Upper lobe of right lung (tissue), 1 donor: ENCODE results near the gene ST3GAL2. TPM values are rescaled to one million over a fixed set of nuclear protein-coding genes. Genes with fewer than 3 reads are reported as not detected.
A peak's percentile ranks its signal among the peaks of the same experiment; 100 is the strongest.
"Not testable (repeated sequence)": the region's sequence is repeated elsewhere in the genome, so short reads cannot be mapped to it uniquely, and the experiment has no call there.

ENCODE experiments used
- ATAC-seq: fragments of 200-7000 bp; cut with Tn5 transposase; one replicate; pipeline ENCODE4 v1.9.1; 2020; ENCODE audit warnings: mild to moderate bottlenecking, moderate library complexity
- DNase-seq: peaks from one replicate; pipeline ENCODE4 v3.0.0-alpha.2; 2020
- H3K27ac ChIP-seq: fragments of 200-600 bp; one replicate; pipeline ENCODE4 v1.8.0; 2022
- H3K27me3 ChIP-seq: fragments of 200-600 bp; one replicate; pipeline ENCODE4 v1.8.0; 2022; ENCODE audit warnings: mild to moderate bottlenecking
- H3K36me3 ChIP-seq: fragments of 200-600 bp; one replicate; pipeline ENCODE4 v1.8.0; 2022
- H3K4me1 ChIP-seq: fragments of 200-600 bp; one replicate; pipeline ENCODE4 v1.8.0; 2022
- H3K4me3 ChIP-seq: fragments of 200-600 bp; one replicate; pipeline ENCODE4 v1.8.0; 2022; ENCODE audit warnings: mild to moderate bottlenecking
- H3K9me3 ChIP-seq: fragments of 200-600 bp; one replicate; pipeline ENCODE4 v1.8.0; 2022
- intact Hi-C: fragments of 100-400 bp; cut with DNase I; formaldehyde crosslinking; loops from one replicate; pipeline ENCODE4 v1.11.0; 2022
- total RNA-seq: library from RNA; stranded (reverse); fragmentation: NEBNext Ultra II Directional; extraction: Animal tissue kit (Norgen Biotek cat#: 25700); gene quantifications from one replicate; pipeline ENCODE4 v1.2.1, GENCODE V29; 2021
- TF ChIP-seq, protein P1 (sequence below): fragments of 200-600 bp; IDR thresholded peaks from one replicate; pipeline ENCODE4 v1.8.0; 2022; ENCODE audit warnings: antibody characterized with exemption
- donor health status: DM: no; HTN: yes; CAD: no; lungs with severe emphysema.

ST3GAL2 gene
- total RNA-seq, 1 donor from 2014 or later: 30.9 TPM

- Histone ChIP-seq H3K27ac (no peak overlapping the region), H3K4me1 (no peaks in the 10 kb centered on the region), H3K36me3 (peaks cover 22% of the 10 kb centered on the region), H3K4me3 (no peak overlapping the region), H3K27me3 (no peaks in the 10 kb centered on the region), H3K9me3 (no peaks in the 10 kb centered on the region)
- ATAC-seq (no peak), DNase-seq (no peak)
- TF ChIP-seq, protein P1, sequence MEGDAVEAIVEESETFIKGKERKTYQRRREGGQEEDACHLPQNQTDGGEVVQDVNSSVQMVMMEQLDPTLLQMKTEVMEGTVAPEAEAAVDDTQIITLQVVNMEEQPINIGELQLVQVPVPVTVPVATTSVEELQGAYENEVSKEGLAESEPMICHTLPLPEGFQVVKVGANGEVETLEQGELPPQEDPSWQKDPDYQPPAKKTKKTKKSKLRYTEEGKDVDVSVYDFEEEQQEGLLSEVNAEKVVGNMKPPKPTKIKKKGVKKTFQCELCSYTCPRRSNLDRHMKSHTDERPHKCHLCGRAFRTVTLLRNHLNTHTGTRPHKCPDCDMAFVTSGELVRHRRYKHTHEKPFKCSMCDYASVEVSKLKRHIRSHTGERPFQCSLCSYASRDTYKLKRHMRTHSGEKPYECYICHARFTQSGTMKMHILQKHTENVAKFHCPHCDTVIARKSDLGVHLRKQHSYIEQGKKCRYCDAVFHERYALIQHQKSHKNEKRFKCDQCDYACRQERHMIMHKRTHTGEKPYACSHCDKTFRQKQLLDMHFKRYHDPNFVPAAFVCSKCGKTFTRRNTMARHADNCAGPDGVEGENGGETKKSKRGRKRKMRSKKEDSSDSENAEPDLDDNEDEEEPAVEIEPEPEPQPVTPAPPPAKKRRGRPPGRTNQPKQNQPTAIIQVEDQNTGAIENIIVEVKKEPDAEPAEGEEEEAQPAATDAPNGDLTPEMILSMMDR: no peak
- intact Hi-C loops: no loop called here
Observed at GRCh38 chr16:70391446-70391845, 47.5 kb downstream of the ST3GAL2 start.

- H3K27ac ChIP-seq: no peak overlapping the region
- H3K36me3 ChIP-seq: peaks cover 22% of the 10 kb centered on the region
- TF ChIP-seq, protein P1: no peak
- ATAC-seq (peak; percentile 52), DNase-seq (no peak)
- no peaks in the 10 kb centered on the region for H3K9me3 ChIP-seq
- H3K4me3 ChIP-seq: no peak overlapping the region
- no peaks in the 10 kb centered on the region for H3K27me3 ChIP-seq
- no peaks in the 10 kb centered on the region for H3K4me1 ChIP-seq
- intact Hi-C loops: no loop called here
Observed at GRCh38 chr16:70390774-70391173, 48.1 kb downstream of the ST3GAL2 start.

GRCh38 chr16:70388006-70388680 is 50.8 kb downstream of the ST3GAL2 start:
- intact Hi-C loops: loop anchor here (10.0 kb wide), 1 partner anchor 47 kb away; the partner anchor contains the start of gene ST3GAL2
- TF ChIP-seq, protein P1: no peak
- DNase-seq (no peak), ATAC-seq (no peak)
- Histone ChIP-seq H3K27ac (no peak overlapping the region), H3K9me3 (no peaks in the 10 kb centered on the region), H3K4me3 (no peak overlapping the region), H3K27me3 (no peaks in the 10 kb centered on the region), H3K36me3 (peaks cover 19% of the 10 kb centered on the region), H3K4me1 (no peaks in the 10 kb centered on the region)

DNA sequence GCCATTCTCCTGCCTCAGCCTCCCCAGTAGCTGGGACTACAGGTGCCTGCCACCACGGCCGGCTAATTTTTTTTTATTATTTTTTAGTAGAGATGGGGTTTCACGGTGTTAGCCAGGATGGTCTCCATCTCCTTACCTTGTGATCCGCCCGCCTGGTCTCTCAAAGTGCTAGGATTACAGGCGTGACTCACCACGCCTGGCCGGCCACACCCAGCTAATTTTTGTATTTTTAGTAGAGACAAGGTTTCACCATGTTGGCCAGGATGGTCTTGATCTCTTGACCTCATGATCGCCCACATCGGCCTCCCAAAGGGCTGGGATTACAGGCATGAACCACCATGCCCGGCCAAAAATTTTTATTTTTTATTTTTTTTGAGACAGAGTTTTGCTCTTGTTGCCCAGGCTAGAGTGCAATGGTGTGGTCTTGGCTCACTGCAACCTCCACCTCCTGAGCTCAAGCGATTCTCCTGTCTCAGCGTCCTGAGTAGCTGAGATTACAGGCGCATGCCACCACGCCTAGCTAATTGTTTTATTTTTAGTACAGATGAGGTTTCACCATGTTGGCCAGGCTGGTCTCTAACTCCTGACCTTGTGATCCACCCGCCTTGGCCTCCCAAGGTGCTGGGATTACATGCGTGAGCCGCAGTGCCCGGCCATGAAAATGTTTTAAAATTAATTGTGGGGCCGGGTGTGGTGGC is 52.5 kb downstream of the ST3GAL2 start:
- ATAC-seq, DNase-seq, H3K9me3 ChIP-seq, H3K4me1 ChIP-seq, H3K27ac ChIP-seq, H3K27me3 ChIP-seq, H3K4me3 ChIP-seq: not testable (repeated sequence)
- H3K36me3 ChIP-seq: peaks cover 19% of the 10 kb centered on the region
- intact Hi-C loops: loop anchor here (10.0 kb wide), 1 partner anchor 48 kb away; the partner anchor contains the start of gene ST3GAL2

DNA sequence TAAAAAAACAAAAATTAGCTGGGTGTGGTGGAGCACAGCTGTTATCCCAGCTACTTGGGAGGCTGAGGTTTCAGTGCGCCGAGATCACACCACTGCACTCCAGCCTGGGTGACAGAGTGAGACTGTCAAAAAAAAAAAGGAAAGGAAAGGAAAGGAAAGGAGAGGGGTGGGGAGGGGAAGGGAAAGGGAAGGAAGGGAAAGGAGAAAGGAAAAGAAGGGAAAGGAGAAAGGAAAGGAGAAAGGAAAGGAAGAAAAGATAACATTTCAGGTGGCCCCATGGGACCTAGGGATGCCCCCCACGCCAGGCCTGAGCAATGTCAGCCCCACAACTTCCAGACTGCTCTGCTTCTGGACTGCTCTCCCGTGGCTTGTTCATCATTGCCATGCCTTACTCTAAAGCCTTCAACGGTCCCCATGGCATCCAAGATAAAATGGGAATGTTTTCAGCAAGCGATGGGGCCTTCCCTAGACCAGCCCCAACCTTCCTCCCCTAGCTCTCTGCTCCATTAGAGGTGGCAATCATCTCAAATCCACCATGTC is 55.4 kb downstream of the ST3GAL2 start:
- Histone ChIP-seq H3K4me3 (no peak overlapping the region), H3K27me3 (no peaks in the 10 kb centered on the region), H3K36me3 (peaks cover 16% of the 10 kb centered on the region), H3K27ac (no peak overlapping the region), H3K9me3 (no peaks in the 10 kb centered on the region), H3K4me1 (peaks cover 18% of the 10 kb centered on the region)
- ATAC-seq (no peak), DNase-seq (no peak)
- intact Hi-C loops: loop anchor here (10.0 kb wide), 1 partner anchor 51 kb away; the partner anchor contains the start of gene ST3GAL2
- TF ChIP-seq, protein P1: no peak
